NCI-H187 treated with DMSO at 0.1 percent for 48 hours (cell line): ENCODE data around the gene IL1F10.

Experiments used
- DNase-seq: peaks from one replicate; lab custom pipeline; 2025; lab: John Stamatoyannopoulos, UW

The IL1F10 gene

GRCh38 chr2:113112871-113113270, 45.1 kb downstream of the IL1F10 start:
- no peak for DNase-seq

DNA sequence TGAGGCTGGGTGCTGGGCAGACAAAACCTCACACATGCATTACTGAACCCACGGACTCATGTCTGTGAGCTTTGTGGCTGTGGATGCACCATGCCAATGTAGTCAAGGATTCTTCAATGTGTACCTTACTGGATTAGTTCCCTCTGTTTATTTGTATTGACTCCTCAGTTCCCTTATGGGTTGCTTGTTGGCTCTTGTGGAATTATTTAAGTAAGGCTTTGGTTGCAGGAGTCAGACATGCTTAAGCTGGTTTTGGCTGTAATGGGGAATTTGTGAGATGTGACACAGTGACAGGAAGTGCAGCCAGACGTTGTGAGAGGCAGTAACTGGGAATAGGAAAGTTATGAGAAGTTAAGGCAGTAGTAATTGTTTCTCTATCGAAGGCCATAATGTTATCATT, 46.0 kb downstream of the IL1F10 start:
- no peak for DNase-seq

- DNase-seq = no peak
These were observed 46.6 kb downstream of the IL1F10 start for GRCh38 chr2:113114224-113114945.

DNA sequence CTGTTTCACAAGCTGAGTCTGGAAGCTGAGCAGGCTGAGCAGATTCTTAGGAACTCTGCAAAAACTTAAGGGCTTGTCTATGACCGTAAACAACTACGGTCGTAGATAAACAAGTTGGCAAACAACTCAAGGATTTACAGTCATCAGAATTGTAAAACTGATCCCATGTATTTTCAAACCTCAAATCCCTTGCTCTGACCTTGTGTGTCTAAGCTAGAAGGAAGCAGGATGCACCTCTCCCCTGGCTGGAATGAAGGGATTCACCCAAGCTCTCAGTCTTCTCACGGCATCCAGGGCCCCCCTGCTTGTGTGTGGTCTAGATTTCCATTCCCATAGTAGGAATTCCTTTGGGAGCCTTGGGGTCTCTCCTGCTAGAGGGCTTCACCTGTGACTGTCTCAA, 47.2 kb downstream of the IL1F10 start:
- DNase-seq = no peak

DNA sequence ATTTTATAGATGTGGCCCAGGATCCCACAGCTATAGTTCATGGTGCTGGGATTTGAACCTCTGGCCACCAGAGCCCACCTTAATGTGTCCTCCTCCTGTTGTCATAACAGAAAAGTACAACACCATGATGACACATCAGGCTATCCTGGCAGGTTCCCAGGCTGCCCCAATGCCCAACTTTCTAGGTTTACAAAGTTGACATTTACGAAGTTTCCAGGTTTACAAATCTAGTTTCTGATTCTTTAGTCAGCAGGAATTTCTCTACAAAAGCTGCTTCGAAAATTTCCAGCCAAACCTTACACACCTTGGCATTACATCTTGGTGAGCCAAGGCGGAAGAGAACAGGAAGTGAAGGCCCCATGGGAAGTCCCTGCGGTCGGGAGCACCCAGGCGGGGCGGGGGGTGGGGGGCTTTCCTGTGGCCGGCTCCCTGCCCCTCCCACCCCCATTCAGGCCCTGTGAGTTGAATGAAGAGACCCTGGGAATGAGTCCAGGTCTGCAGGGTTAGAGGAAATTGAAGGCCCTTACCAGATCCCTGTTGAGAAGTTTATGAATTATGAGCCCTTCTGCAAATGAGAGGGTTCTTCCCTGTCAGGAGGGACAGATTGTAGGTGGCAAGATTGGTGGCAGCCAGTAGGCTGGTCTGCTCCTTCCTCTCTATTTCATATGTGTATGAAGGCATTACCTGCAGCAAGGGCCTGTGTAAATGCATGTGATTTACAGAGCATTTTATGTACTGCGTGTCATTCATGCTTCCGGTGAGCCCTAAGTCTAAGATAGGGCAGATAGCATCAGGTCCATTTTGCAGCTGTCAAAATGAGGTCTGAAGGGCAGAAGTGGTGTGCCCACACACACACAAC, 48.6 kb downstream of the IL1F10 start:
- DNase-seq = no peak

GRCh38 chr2:113117541-113118262, 49.9 kb downstream of the IL1F10 start:
- no peak for DNase-seq

GRCh38 chr2:113118263-113118657, 50.5 kb downstream of the IL1F10 start:
- DNase-seq = no peak

GRCh38 chr2:113119111-113119510, 51.3 kb downstream of the IL1F10 start:
- no peak for DNase-seq

DNA sequence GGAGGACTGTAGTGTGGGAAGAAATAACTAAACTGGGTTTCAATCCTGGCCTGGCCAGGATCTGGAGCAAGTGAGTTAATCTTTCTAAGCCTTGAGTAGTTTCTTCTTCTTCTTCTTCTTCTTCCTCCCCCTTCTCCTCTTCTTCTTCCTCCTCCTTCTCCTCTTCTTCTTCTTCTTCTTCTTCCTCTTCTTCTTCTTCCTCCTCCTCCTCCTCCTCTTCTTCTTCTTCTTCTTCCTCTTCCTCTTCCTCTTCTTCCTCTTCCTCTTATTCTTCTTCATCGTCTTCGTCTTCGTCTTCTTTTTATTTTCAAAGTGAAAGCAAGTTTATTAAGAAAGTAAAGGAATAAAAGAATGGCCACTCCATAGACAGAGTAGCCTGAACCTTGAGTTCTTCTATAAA, 53.1 kb downstream of the IL1F10 start:
- DNase-seq = no peak

GRCh38 chr2:113122364-113122763, 54.6 kb downstream of the IL1F10 start:
- no peak for DNase-seq

DNA sequence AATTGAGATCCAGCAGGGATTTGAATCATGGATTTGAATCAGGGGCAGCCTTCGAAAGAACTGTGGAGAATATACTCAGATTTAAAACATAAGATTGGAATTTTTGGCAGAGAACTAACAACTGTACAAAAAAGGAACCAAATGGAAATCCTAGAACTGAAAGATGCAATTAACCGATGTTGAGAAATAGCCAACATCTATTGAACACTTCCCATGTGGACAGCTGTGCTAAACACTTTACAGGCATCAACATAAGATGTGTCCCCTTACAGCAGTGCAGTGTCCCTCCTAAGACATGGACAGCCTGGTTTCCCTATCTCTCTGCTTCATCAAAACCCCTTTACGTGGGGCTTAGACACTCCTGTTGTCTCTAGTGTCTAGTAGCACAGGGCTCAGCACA, 56.0 kb downstream of the IL1F10 start:
- DNase-seq = no peak

- no peak for DNase-seq
These were observed 56.6 kb downstream of the IL1F10 start for GRCh38 chr2:113124181-113124961.
